IMR-90 (cell line): ENCODE data around the gene MAFB. TPM values are rescaled to one million over a fixed set of nuclear protein-coding genes. Genes with fewer than 3 reads are reported as not detected.

Experiments used
- ATAC-seq: fragments of 200-7000 bp; cut with Tn5 transposase; 2 replicates; pipeline ENCODE4 v1.9.1; 2020; ENCODE audit warnings: low read depth, mild to moderate bottlenecking, moderate library complexity
- BruUV-seq: library from RNA; stranded (reverse); fragments of 400-500 nt; replicated peaks from 2 replicates; lab custom pipeline; 2021; lab: Mats Ljungman, UMichigan
- CTCF ChIA-PET: fragments of 300-600 bp; formaldehyde crosslinking; extraction: SDS; loops from one replicate; lab custom pipeline; 2021; ENCODE audit warnings: antibody characterized with exemption; lab: Yijun Ruan, JAX
- POLR2A ChIA-PET: fragments of 300-600 bp; sonication (Branson Sonifier 250); formaldehyde crosslinking; loops from one replicate; lab custom pipeline; 2022; ENCODE audit warnings: antibody characterized with exemption; ENCODE audit not compliant: unreplicated experiment; lab: Charles Lee
- DNase-seq: peaks from one replicate; pipeline ENCODE4 v3.0.0; 2013
- H2AFZ ChIP-seq: replicated peaks from 2 replicates; pipeline ENCODE3; 2013; ENCODE audit warnings: low read length, mild to moderate bottlenecking; ENCODE audit not compliant: poor library complexity
- H2AK5ac ChIP-seq: 2 replicates; pipeline ENCODE4 v1.6.1; 2013; ENCODE audit warnings: low read depth, low read length, inconsistent platforms
- H2AK9ac ChIP-seq: replicated peaks from 2 replicates; pipeline ENCODE3; 2013; ENCODE audit warnings: mild to moderate bottlenecking, low read depth, low read length, moderate library complexity; ENCODE audit not compliant: poor library complexity
- H2BK120ac ChIP-seq: 2 replicates; pipeline ENCODE4 v1.6.1; 2013; ENCODE audit warnings: low read depth, low read length, inconsistent platforms
- H2BK15ac ChIP-seq: 3 replicates; pipeline ENCODE4 v1.6.1; 2013; ENCODE audit warnings: low read depth, low read length, inconsistent platforms
- H2BK20ac ChIP-seq: 2 replicates; pipeline ENCODE4 v1.6.1; 2013; ENCODE audit warnings: low read depth, mild to moderate bottlenecking, inconsistent platforms, low read length, moderate library complexity
- H2BK5ac ChIP-seq: 2 replicates; pipeline ENCODE4 v1.6.1; 2013; ENCODE audit warnings: mild to moderate bottlenecking, low read depth, low read length, inconsistent platforms; ENCODE audit not compliant: poor library complexity, severe bottlenecking
- H3K14ac ChIP-seq: replicated peaks from 2 replicates; pipeline ENCODE4 v1.6.1; 2013; ENCODE audit warnings: low read depth, low read length, inconsistent platforms
- H3K18ac ChIP-seq: 2 replicates; pipeline ENCODE4 v1.6.1; 2013; ENCODE audit warnings: low read depth, low read length, control low read depth
- H3K23ac ChIP-seq: 2 replicates; pipeline ENCODE4 v1.6.1; 2013; ENCODE audit warnings: low read depth, low read length, inconsistent platforms
- H3K27ac ChIP-seq: 2 replicates; pipeline ENCODE4 v1.5.1; 2013; ENCODE audit warnings: mild to moderate bottlenecking, control low read depth, low read length; ENCODE audit not compliant: insufficient read depth
- H3K27me3 ChIP-seq: 2 replicates; pipeline ENCODE4 v1.6.1; 2013; ENCODE audit warnings: low read length; ENCODE audit not compliant: control insufficient read depth, insufficient read depth
- H3K36me3 ChIP-seq: 2 replicates; pipeline ENCODE4 v1.6.1; 2013; ENCODE audit warnings: low read length, mixed read lengths; ENCODE audit not compliant: control insufficient read depth, insufficient read depth
- H3K4ac ChIP-seq: 2 replicates; pipeline ENCODE4 v1.6.1; 2013; ENCODE audit warnings: low read depth, low read length, inconsistent platforms
- H3K4me1 ChIP-seq: 2 replicates; pipeline ENCODE4 v1.6.1; 2013; ENCODE audit warnings: low read length, mixed read lengths; ENCODE audit not compliant: control insufficient read depth, insufficient read depth
- H3K4me2 ChIP-seq: 2 replicates; pipeline ENCODE4 v1.6.1; 2013; ENCODE audit warnings: low read depth, mild to moderate bottlenecking, control low read depth, low read length, moderate library complexity
- H3K4me3 ChIP-seq: 2 replicates; pipeline ENCODE4 v1.5.1; 2013; ENCODE audit warnings: low read depth, mild to moderate bottlenecking, control low read depth, low read length, moderate library complexity; ENCODE audit not compliant: insufficient read depth
- H3K56ac ChIP-seq: 2 replicates; pipeline ENCODE4 v1.6.1; 2013; ENCODE audit warnings: low read length, inconsistent platforms; ENCODE audit not compliant: insufficient read depth; ENCODE audit errors: extremely low read depth
- H3K79me1 ChIP-seq, 2 experiments: 2 replicates each; pipeline ENCODE4 v1.6.1; 2013; ENCODE audit warnings: low read length in 2 of 2, inconsistent platforms in 1 of 2, low read depth in 1 of 2
- H3K9ac ChIP-seq: 2 replicates; pipeline ENCODE4 v1.6.1; 2013; ENCODE audit warnings: low read depth, low read length, control low read depth
- H3K9me1 ChIP-seq: 2 replicates; pipeline ENCODE4 v1.6.1; 2013; ENCODE audit warnings: low read length, inconsistent platforms; ENCODE audit not compliant: insufficient read depth
- H3K9me3 ChIP-seq: 2 replicates; pipeline ENCODE4 v1.6.1; 2013; ENCODE audit warnings: low read length; ENCODE audit not compliant: control insufficient read depth, insufficient read depth
- H4K20me1 ChIP-seq: 2 replicates; pipeline ENCODE4 v1.6.1; 2013; ENCODE audit warnings: low read length, inconsistent platforms; ENCODE audit not compliant: insufficient read depth
- H4K5ac ChIP-seq: 2 replicates; pipeline ENCODE4 v1.6.1; 2013; ENCODE audit warnings: mild to moderate bottlenecking, low read depth, low read length, control low read depth
- H4K8ac ChIP-seq, 2 experiments: 2 replicates each; pipeline ENCODE4 v1.6.1; 2013; ENCODE audit warnings: low read depth in 2 of 2, low read length in 2 of 2, control low read depth in 1 of 2, inconsistent platforms in 1 of 2
- H4K91ac ChIP-seq: 2 replicates; pipeline ENCODE4 v1.6.1; 2013; ENCODE audit warnings: low read depth, low read length, inconsistent platforms; ENCODE audit not compliant: insufficient read depth
- BHLHE40 ChIP-seq: fragments of 150-350 bp; IDR thresholded peaks from 2 replicates; pipeline ENCODE4 v1.6.1; 2016; ENCODE audit warnings: mild to moderate bottlenecking, low read depth, low read length
- CHD1 ChIP-seq: IDR thresholded peaks from 2 replicates; pipeline ENCODE4 v1.6.1; 2012; ENCODE audit warnings: low read depth, low read length, improper control_type of control experiment
- MAFK ChIP-seq: IDR thresholded peaks from 2 replicates; pipeline ENCODE4 v1.6.1; 2012; ENCODE audit warnings: low read depth, low read length, improper control_type of control experiment
- MAZ ChIP-seq: IDR thresholded peaks from 2 replicates; pipeline ENCODE4 v1.6.1; 2012; ENCODE audit warnings: low read depth, mild to moderate bottlenecking, low read length, improper control_type of control experiment, moderate library complexity, borderline replicate concordance
- POLR2A ChIP-seq: IDR thresholded peaks from 2 replicates; pipeline ENCODE4 v1.6.1; 2012; ENCODE audit warnings: mild to moderate bottlenecking, low read depth, low read length
- RAD21 ChIP-seq: IDR thresholded peaks from 2 replicates; pipeline ENCODE4 v1.6.1; 2012; ENCODE audit warnings: low read length, improper control_type of control experiment
- RCOR1 ChIP-seq: IDR thresholded peaks from 2 replicates; pipeline ENCODE4 v1.6.1; 2012; ENCODE audit warnings: mild to moderate bottlenecking, low read length, improper control_type of control experiment; ENCODE audit not compliant: insufficient replicate concordance
- RFX5 ChIP-seq: IDR thresholded peaks from 2 replicates; pipeline ENCODE4 v1.8.0; 2012; ENCODE audit warnings: low read depth, mild to moderate bottlenecking, low read length, moderate library complexity
- SMC3 ChIP-seq: fragments of 150-350 bp; IDR thresholded peaks from 2 replicates; pipeline ENCODE4 v1.6.1; 2016; ENCODE audit warnings: low read depth, mild to moderate bottlenecking, antibody characterized with exemption, low read length, moderate library complexity
- WGBS, 2 experiments: methylation state at CpG; one replicate each; pipeline versions ENCODE4 v1.1.5 to v1.1.7; 2013; ENCODE audit warnings: missing lambda C conversion rate in 2 of 2; ENCODE audit not compliant: insufficient read length in 1 of 2; ENCODE audit errors: extremely low coverage in 2 of 2; 5-methylcytosine and 5-hydroxymethylcytosine counted together
- dilution Hi-C: fragments of 300-500 bp; cut with HindIII; formaldehyde crosslinking; loops from one replicate; pipeline ENCODE4 v1.14.3; 2018; ENCODE audit warnings: low sequenced_read_pairs; ENCODE audit not compliant: unreplicated experiment
- in situ Hi-C: fragments of 300-500 bp; cut with MboI; formaldehyde crosslinking; loops from 3 replicates; pipeline ENCODE4 v1.14.3; 2019; ENCODE audit warnings: low sequenced_read_pairs, inconsistent platforms, mixed read lengths
- intact Hi-C: fragments of 100-400 bp; cut with micrococcal nuclease; formaldehyde crosslinking; loops from 2 replicates; pipeline ENCODE4 v1.10.0; 2022
- polyA plus RNA-seq, 3 experiments: library from polyadenylated mRNA; depleted of rRNA; stranded (reverse); fragments of >200 nt; gene quantifications; 2 replicates each; pipeline ENCODE4 v1.2.3, GENCODE V29; 2012; ENCODE audit warnings: low replicate concordance in 1 of 3
- total RNA-seq: library from RNA; depleted of rRNA; stranded (reverse); fragments of >200 nt; gene quantifications from 2 replicates; pipeline ENCODE4 v1.2.3, GENCODE V29; 2012
- TF ChIP-seq, protein P1 (sequence below): conservative IDR thresholded peaks from 2 replicates; pipeline ENCODE4 v1.5.1; 2012; ENCODE audit warnings: mild to moderate bottlenecking, low read depth, low read length, improper control_type of control experiment
- TF ChIP-seq, protein P2 (sequence below): fragments of 150-350 bp; IDR thresholded peaks from 2 replicates; pipeline ENCODE4 v1.6.1; 2016; ENCODE audit warnings: low read depth, mild to moderate bottlenecking, low read length, moderate library complexity, borderline replicate concordance

Gene MAFB
- total and polyA plus RNA-seq, 2 of the 4 experiments (the other 2 are of a cell fraction) = 0.07 TPM; not detected in 1

DNA sequence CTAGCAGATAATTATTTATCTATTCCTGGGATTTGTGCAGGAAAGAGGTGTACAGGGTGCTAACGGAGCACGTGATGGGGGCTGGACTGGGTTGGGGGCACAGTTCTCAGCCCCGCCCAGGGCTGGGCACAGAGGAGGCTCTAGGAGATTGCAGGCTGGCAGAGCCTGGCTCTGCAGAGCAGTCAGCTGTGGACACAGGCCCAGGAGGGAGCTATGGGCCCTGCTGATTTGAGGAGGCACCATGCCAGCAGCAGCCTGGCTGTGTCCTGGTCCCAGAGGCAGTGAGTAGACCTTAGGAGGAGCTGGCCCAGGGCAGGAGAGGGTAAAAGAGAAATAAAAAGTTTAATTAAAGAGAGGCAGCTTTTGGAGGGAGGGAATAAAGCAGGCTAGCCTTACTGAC, 19.3 kb downstream of the MAFB start:
- ATAC-seq = no peak
- Histone ChIP-seq H3K4ac (no peak overlapping the region), H3K27me3 (peaks cover 10% of the 10 kb centered on the region; the same call in 1 of the 2 replicates), H2BK20ac (no peak overlapping the region), H3K9ac (no peak overlapping the region), H2AK5ac (no peak overlapping the region), H3K4me3 (no peak overlapping the region), H4K20me1 (no peaks in the 10 kb centered on the region), H3K9me1 (peaks cover 4% of the 10 kb centered on the region; the same call in 1 of the 2 replicates), H3K56ac (no peak overlapping the region), H3K79me1 (no peaks in the 10 kb centered on the region), H3K18ac (no peak overlapping the region), H2AK9ac (no peak overlapping the region), H2BK15ac (no peak overlapping the region), H2AFZ (no peak overlapping the region), H3K9me3 (no peaks in the 10 kb centered on the region), H3K27ac (no peak overlapping the region), H4K5ac (no peak overlapping the region), H3K4me1 (no peaks in the 10 kb centered on the region), H3K23ac (no peak overlapping the region), H3K36me3 (no peaks in the 10 kb centered on the region), H4K91ac (no peak overlapping the region), H3K14ac (no peak overlapping the region), H2BK5ac (no peak overlapping the region), H3K4me2 (no peak overlapping the region), H4K8ac (no peak overlapping the region), H2BK120ac (no peak overlapping the region)
- ChIA-PET CTCF (no interaction called here), POLR2A (no interaction called here)
- dilution Hi-C loops (no loop called here), in situ Hi-C loops (no loop called here), intact Hi-C loops (no loop called here)
- BruUV-seq = no TSS peak
- DNase-seq = no peak
- 40% methylated on average over 2 of the region's 3 CpGs; no CpG with 5 or more reads in 1 of the 2 experiments for WGBS, 2 experiments
- TF ChIP-seq MAFK (no peak), SMC3 (no peak), RFX5 (no peak), CHD1 (no peak), RCOR1 (no peak), RAD21 (no peak), BHLHE40 (no peak), MAZ (no peak), POLR2A (no peak)
- TF ChIP-seq, protein P1, sequence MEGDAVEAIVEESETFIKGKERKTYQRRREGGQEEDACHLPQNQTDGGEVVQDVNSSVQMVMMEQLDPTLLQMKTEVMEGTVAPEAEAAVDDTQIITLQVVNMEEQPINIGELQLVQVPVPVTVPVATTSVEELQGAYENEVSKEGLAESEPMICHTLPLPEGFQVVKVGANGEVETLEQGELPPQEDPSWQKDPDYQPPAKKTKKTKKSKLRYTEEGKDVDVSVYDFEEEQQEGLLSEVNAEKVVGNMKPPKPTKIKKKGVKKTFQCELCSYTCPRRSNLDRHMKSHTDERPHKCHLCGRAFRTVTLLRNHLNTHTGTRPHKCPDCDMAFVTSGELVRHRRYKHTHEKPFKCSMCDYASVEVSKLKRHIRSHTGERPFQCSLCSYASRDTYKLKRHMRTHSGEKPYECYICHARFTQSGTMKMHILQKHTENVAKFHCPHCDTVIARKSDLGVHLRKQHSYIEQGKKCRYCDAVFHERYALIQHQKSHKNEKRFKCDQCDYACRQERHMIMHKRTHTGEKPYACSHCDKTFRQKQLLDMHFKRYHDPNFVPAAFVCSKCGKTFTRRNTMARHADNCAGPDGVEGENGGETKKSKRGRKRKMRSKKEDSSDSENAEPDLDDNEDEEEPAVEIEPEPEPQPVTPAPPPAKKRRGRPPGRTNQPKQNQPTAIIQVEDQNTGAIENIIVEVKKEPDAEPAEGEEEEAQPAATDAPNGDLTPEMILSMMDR = no peak
- TF ChIP-seq, protein P2, sequence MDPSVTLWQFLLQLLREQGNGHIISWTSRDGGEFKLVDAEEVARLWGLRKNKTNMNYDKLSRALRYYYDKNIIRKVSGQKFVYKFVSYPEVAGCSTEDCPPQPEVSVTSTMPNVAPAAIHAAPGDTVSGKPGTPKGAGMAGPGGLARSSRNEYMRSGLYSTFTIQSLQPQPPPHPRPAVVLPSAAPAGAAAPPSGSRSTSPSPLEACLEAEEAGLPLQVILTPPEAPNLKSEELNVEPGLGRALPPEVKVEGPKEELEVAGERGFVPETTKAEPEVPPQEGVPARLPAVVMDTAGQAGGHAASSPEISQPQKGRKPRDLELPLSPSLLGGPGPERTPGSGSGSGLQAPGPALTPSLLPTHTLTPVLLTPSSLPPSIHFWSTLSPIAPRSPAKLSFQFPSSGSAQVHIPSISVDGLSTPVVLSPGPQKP = no peak
